ENCODE measurements around the gene THBS3.
"Not testable (repeated sequence)": the region's sequence is repeated elsewhere in the genome, so short reads cannot be mapped to it uniquely, and the experiment has no call there.

Gene THBS3

GRCh38 chr1:155172732-155173477, 34.8 kb downstream of the THBS3 start, which contains the start of gene KRTCAP2:
Gene KRTCAP2 (minus strand): TSS chr1:155173304. CDS start chr1:155173224, 80 bp downstream.
- Mint-ChIP-seq H3K36me3 (ENCODE audit: low read depth) (peaks cover 47% of the 10 kb centered on the region), H3K27me3 (ENCODE audit: low read depth) (no peaks in the 10 kb centered on the region), H3K4me3 (peak within 1 kb of the TSS; percentile 95), H3K9me3 (no peaks in the 10 kb centered on the region), H3K27ac (peak within 1 kb of the TSS; percentile 98), H3K4me1 (ENCODE audit: low read depth) (peaks cover 55% of the 10 kb centered on the region)
- DNase-seq (ENCODE audit: low spot score), result peak; percentile 95

GRCh38 chr1:155171836-155172731, 35.6 kb downstream of the THBS3 start:
- peaks cover 44% of the 10 kb centered on the region for H3K36me3 Mint-ChIP-seq (ENCODE audit: low read depth)
- H3K27ac Mint-ChIP-seq, result peak overlapping the region; percentile 98
- no peak for DNase-seq (ENCODE audit: low spot score)
- H3K9me3 Mint-ChIP-seq, result no peaks in the 10 kb centered on the region
- H3K4me1 Mint-ChIP-seq (ENCODE audit: low read depth), result peaks cover 59% of the 10 kb centered on the region
- H3K27me3 Mint-ChIP-seq (ENCODE audit: low read depth), result no peaks in the 10 kb centered on the region
- peak overlapping the region; percentile 95 for H3K4me3 Mint-ChIP-seq

GRCh38 chr1:155170806-155171205, 36.9 kb downstream of the THBS3 start:
- no peak for DNase-seq (ENCODE audit: low spot score)
- no peak overlapping the region for H3K27ac Mint-ChIP-seq
- peaks cover 35% of the 10 kb centered on the region for H3K36me3 Mint-ChIP-seq (ENCODE audit: low read depth)
- no peaks in the 10 kb centered on the region for H3K9me3 Mint-ChIP-seq
- H3K4me1 Mint-ChIP-seq (ENCODE audit: low read depth), result peaks cover 49% of the 10 kb centered on the region
- H3K27me3 Mint-ChIP-seq (ENCODE audit: low read depth), result no peaks in the 10 kb centered on the region
- no peak overlapping the region for H3K4me3 Mint-ChIP-seq

GRCh38 chr1:155170101-155170785, 37.5 kb downstream of the THBS3 start:
- no peak overlapping the region for H3K4me3 Mint-ChIP-seq
- H3K27me3 Mint-ChIP-seq (ENCODE audit: low read depth), result no peaks in the 10 kb centered on the region
- DNase-seq (ENCODE audit: low spot score), result no peak
- peaks cover 45% of the 10 kb centered on the region for H3K4me1 Mint-ChIP-seq (ENCODE audit: low read depth)
- no peak overlapping the region for H3K27ac Mint-ChIP-seq
- H3K36me3 Mint-ChIP-seq (ENCODE audit: low read depth), result peaks cover 35% of the 10 kb centered on the region
- H3K9me3 Mint-ChIP-seq, result no peaks in the 10 kb centered on the region

- Mint-ChIP-seq H3K27ac (peak overlapping the region; percentile 33), H3K9me3 (no peaks in the 10 kb centered on the region), H3K4me1 (ENCODE audit: low read depth) (peaks cover 40% of the 10 kb centered on the region), H3K36me3 (ENCODE audit: low read depth) (peaks cover 35% of the 10 kb centered on the region), H3K27me3 (ENCODE audit: low read depth) (no peaks in the 10 kb centered on the region), H3K4me3 (no peak overlapping the region)
- no peak for DNase-seq (ENCODE audit: low spot score)
These were observed 38.2 kb downstream of the THBS3 start for GRCh38 chr1:155169541-155169940.

- no peaks in the 10 kb centered on the region for H3K9me3 Mint-ChIP-seq
- no peaks in the 10 kb centered on the region for H3K27me3 Mint-ChIP-seq (ENCODE audit: low read depth)
- no peak overlapping the region for H3K4me3 Mint-ChIP-seq
- H3K4me1 Mint-ChIP-seq (ENCODE audit: low read depth), result peaks cover 35% of the 10 kb centered on the region
- no peak overlapping the region for H3K27ac Mint-ChIP-seq
- H3K36me3 Mint-ChIP-seq (ENCODE audit: low read depth), result peaks cover 35% of the 10 kb centered on the region
- no peak for DNase-seq (ENCODE audit: low spot score)
These were observed 39.1 kb downstream of the THBS3 start for GRCh38 chr1:155168456-155169210.

- peak overlapping the region; percentile 53 for H3K4me3 Mint-ChIP-seq
These were observed 39.6 kb downstream of the THBS3 start for GRCh38 chr1:155168105-155168445.

GRCh38 chr1:155167166-155168104, 40.3 kb downstream of the THBS3 start:
- H3K27ac Mint-ChIP-seq, result no peak overlapping the region
- peaks cover 28% of the 10 kb centered on the region for H3K4me1 Mint-ChIP-seq (ENCODE audit: low read depth)
- no peaks in the 10 kb centered on the region for H3K27me3 Mint-ChIP-seq (ENCODE audit: low read depth)
- no peaks in the 10 kb centered on the region for H3K9me3 Mint-ChIP-seq
- DNase-seq (ENCODE audit: low spot score), result peak; percentile 81
- peaks cover 29% of the 10 kb centered on the region for H3K36me3 Mint-ChIP-seq (ENCODE audit: low read depth)
- peak overlapping the region; percentile 53 for H3K4me3 Mint-ChIP-seq

More at GRCh38 chr1:155168105-155168445, 39.6 kb downstream of the THBS3 start:
- Mint-ChIP-seq H3K36me3 (ENCODE audit: low read depth) (peaks cover 32% of the 10 kb centered on the region), H3K4me1 (ENCODE audit: low read depth) (peaks cover 30% of the 10 kb centered on the region)
- H3K27me3 Mint-ChIP-seq (ENCODE audit: low read depth); H3K27ac Mint-ChIP-seq; DNase-seq (ENCODE audit: low spot score); H3K9me3 Mint-ChIP-seq: not testable (repeated sequence)

- Mint-ChIP-seq H3K27ac (no peak overlapping the region), H3K4me1 (ENCODE audit: low read depth) (peaks cover 21% of the 10 kb centered on the region)
- no peak for DNase-seq (ENCODE audit: low spot score)
These were observed 41.1 kb downstream of the THBS3 start for GRCh38 chr1:155166471-155167165.

GRCh38 chr1:155166051-155166470, 41.6 kb downstream of the THBS3 start:
- Mint-ChIP-seq H3K27ac (no peak overlapping the region), H3K27me3 (ENCODE audit: low read depth) (no peaks in the 10 kb centered on the region), H3K4me3 (no peak overlapping the region), H3K9me3 (no peaks in the 10 kb centered on the region), H3K4me1 (ENCODE audit: low read depth) (peaks cover 16% of the 10 kb centered on the region), H3K36me3 (ENCODE audit: low read depth) (peaks cover 19% of the 10 kb centered on the region)
- no peak for DNase-seq (ENCODE audit: low spot score)

More at GRCh38 chr1:155166471-155167165, 41.1 kb downstream of the THBS3 start:
- Mint-ChIP-seq H3K4me3 (no peak overlapping the region), H3K27me3 (ENCODE audit: low read depth) (no peaks in the 10 kb centered on the region), H3K9me3 (no peaks in the 10 kb centered on the region), H3K36me3 (ENCODE audit: low read depth) (peaks cover 22% of the 10 kb centered on the region)

- H3K4me1 Mint-ChIP-seq (ENCODE audit: low read depth), result peaks cover 15% of the 10 kb centered on the region
- not testable (repeated sequence) for H3K4me3 Mint-ChIP-seq
These were observed 43.1 kb downstream of the THBS3 start for GRCh38 chr1:155164625-155165024.

GRCh38 chr1:155163785-155164184, 43.9 kb downstream of the THBS3 start:
- DNase-seq (ENCODE audit: low spot score); H3K27me3 Mint-ChIP-seq (ENCODE audit: low read depth); H3K36me3 Mint-ChIP-seq (ENCODE audit: low read depth); H3K27ac Mint-ChIP-seq; H3K4me3 Mint-ChIP-seq; H3K9me3 Mint-ChIP-seq: not testable (repeated sequence)
- H3K4me1 Mint-ChIP-seq (ENCODE audit: low read depth), result peaks cover 11% of the 10 kb centered on the region

More at GRCh38 chr1:155164625-155165024, 43.1 kb downstream of the THBS3 start:
- H3K27me3 Mint-ChIP-seq (ENCODE audit: low read depth); H3K27ac Mint-ChIP-seq; DNase-seq (ENCODE audit: low spot score); H3K9me3 Mint-ChIP-seq: not testable (repeated sequence)
- peaks cover 13% of the 10 kb centered on the region for H3K36me3 Mint-ChIP-seq (ENCODE audit: low read depth)
